K562 (cell line): ENCODE results near the gene TDRD9. TPM values are rescaled to one million over a fixed set of nuclear protein-coding genes. Genes with fewer than 3 reads are reported as not detected.

Source experiments
- ATAC-seq: fragments of 200-7000 bp; cut with Tn5 transposase; 3 replicates; pipeline ENCODE4 v1.9.1; 2020; ENCODE audit warnings: moderate library complexity
- BruUV-seq: library from RNA; stranded (reverse); fragments of 400-500 nt; replicated peaks from 2 replicates; lab custom pipeline; 2021; lab: Mats Ljungman, UMichigan
- CTCF ChIA-PET: fragments of 300-600 bp; formaldehyde crosslinking; extraction: SDS; loops from one replicate; lab custom pipeline; 2021; ENCODE audit warnings: low intra/inter-chr PET ratio; lab: Yijun Ruan, JAX
- POLR2A ChIA-PET: fragments of 300-600, 350-650 bp; sonication (Branson Sonifier 250); formaldehyde crosslinking; extraction: SDS; loops from one replicate; lab custom pipeline; 2021; ENCODE audit warnings: antibody characterized with exemption, inconsistent platforms; lab: Yijun Ruan, JAX
- DNase-seq, 4 experiments: peaks; one replicate each; pipeline versions ENCODE4 v3.0.0 to v3.0.0-alpha.2; 2011 to 2018; ENCODE audit warnings: low spot score in 3 of 4, mixed read lengths in 3 of 4; ENCODE audit errors: extremely low read depth in 1 of 4
- FAIRE-seq: peaks from 2 replicates; lab custom pipeline; 2011; peaks lifted over from hg19 to GRCh38; lab: Jason Lieb, UNC
- H2AFZ ChIP-seq: 2 replicates; pipeline ENCODE4 v1.6.0; 2011; ENCODE audit warnings: low read depth, low read length, control low read depth, inconsistent platforms
- H3K27ac ChIP-seq: fragments of 200-600 bp; 3 replicates; pipeline ENCODE4 v1.8.0; 2011; ENCODE audit warnings: low read depth, mild to moderate bottlenecking, control low read depth, inconsistent platforms, low read length, moderate library complexity, mixed read lengths; ENCODE audit errors: extremely low read depth
- H3K27me3 ChIP-seq, 2 experiments: fragments of 300-600 bp in 1 of 2; 2 replicates in 1 of 2; 3 replicates in 1 of 2; pipeline versions ENCODE4 v1.6.0 to v1.8.0; 2011; ENCODE audit warnings: inconsistent platforms in 2 of 2, low read length in 2 of 2, mild to moderate bottlenecking in 1 of 2, mixed read lengths in 1 of 2, moderate library complexity in 1 of 2; ENCODE audit not compliant: control insufficient read depth in 2 of 2, insufficient read depth in 2 of 2
- H3K36me3 ChIP-seq: fragments of 300-600 bp; 3 replicates; pipeline ENCODE4 v1.8.0; 2011; ENCODE audit warnings: mild to moderate bottlenecking, low read length, inconsistent platforms; ENCODE audit not compliant: control insufficient read depth, insufficient read depth
- H3K4me1 ChIP-seq, 2 experiments: fragments of 200-600 bp in 1 of 2; replicated peaks in 1 of 2; 2 replicates in 1 of 2; 3 replicates in 1 of 2; pipeline versions ENCODE4 v1.5.1 to v1.8.0; 2011; ENCODE audit warnings: inconsistent platforms in 2 of 2, low read length in 2 of 2, mild to moderate bottlenecking in 1 of 2, mixed read lengths in 1 of 2, moderate library complexity in 1 of 2; ENCODE audit not compliant: control insufficient read depth in 2 of 2, insufficient read depth in 2 of 2
- H3K4me2 ChIP-seq: 2 replicates; pipeline ENCODE4 v1.6.1; 2011; ENCODE audit warnings: low read length, control low read depth, inconsistent platforms, mixed read lengths; ENCODE audit not compliant: insufficient read depth
- H3K4me3 ChIP-seq: fragments of 200-600 bp; sonication (generic), shearing (Covaris generic); 2 replicates; pipeline ENCODE4 v1.5.1; 2016; ENCODE audit warnings: control low read depth, inconsistent platforms
- H3K79me2 ChIP-seq: fragments of 200-600 bp; 3 replicates; pipeline ENCODE4 v1.8.0; 2011; ENCODE audit warnings: low read length, inconsistent platforms; ENCODE audit not compliant: control insufficient read depth, insufficient read depth
- H3K9ac ChIP-seq, 2 experiments: 2 replicates each; pipeline versions ENCODE4 v1.6.0 to v1.6.1; 2011; ENCODE audit warnings: low read depth in 2 of 2, low read length in 2 of 2, control low read depth in 1 of 2, inconsistent platforms in 1 of 2, mild to moderate bottlenecking in 1 of 2, mixed read lengths in 1 of 2; ENCODE audit not compliant: insufficient read depth in 1 of 2
- H3K9me1 ChIP-seq: one replicate; pipeline ENCODE4 v1.6.0; 2011; ENCODE audit warnings: inconsistent platforms, mild to moderate bottlenecking, low read length, moderate library complexity; ENCODE audit not compliant: control insufficient read depth, insufficient read depth
- H3K9me3 ChIP-seq: replicated peaks from 2 replicates; pipeline ENCODE4 v1.5.1; 2011; ENCODE audit warnings: low read depth, low read length, inconsistent platforms; ENCODE audit not compliant: control insufficient read depth, insufficient read depth
- H4K20me1 ChIP-seq: replicated peaks from 2 replicates; pipeline ENCODE4 v1.6.1; 2011; ENCODE audit warnings: low read length, inconsistent platforms, mixed read lengths; ENCODE audit not compliant: control insufficient read depth, insufficient read depth
- ADNP ChIP-seq: fragments of 200-800 bp; sonication (Bioruptor generic); IDR thresholded peaks from 2 replicates; pipeline ENCODE4 v1.6.1; 2016; ENCODE audit warnings: missing genetic modification characterization, missing compliant biosample characterization
- BCOR ChIP-seq: fragments of 450-650 bp; IDR thresholded peaks from 2 replicates; pipeline ENCODE4 v1.6.1; 2016
- CBX5 ChIP-seq: IDR thresholded peaks from 2 replicates; pipeline ENCODE4 v1.6.1; 2014; ENCODE audit warnings: low read depth, borderline replicate concordance
- GATAD2B ChIP-seq: fragments of 450-650 bp; IDR thresholded peaks from 2 replicates; pipeline ENCODE4 v1.6.1; 2017; ENCODE audit warnings: mild to moderate bottlenecking, borderline replicate concordance
- TRIM24 ChIP-seq, 2 experiments: fragments of 450-650 bp; IDR thresholded peaks; 2 replicates each; pipeline ENCODE4 v1.6.1; 2016
- ZC3H11A ChIP-seq: IDR thresholded peaks from 2 replicates; pipeline ENCODE4 v1.6.1; 2012; ENCODE audit warnings: low read depth, low read length, improper control_type of control experiment
- ZNF134 ChIP-seq: fragments of 250-450 bp; sonication (Bioruptor Pico); conservative IDR thresholded peaks from 2 replicates; pipeline ENCODE4 v1.4.0; 2020
- ZNF444 ChIP-seq: fragments of 250-450 bp; sonication (Bioruptor Pico); IDR thresholded peaks from 2 replicates; pipeline ENCODE4 v1.4.0; 2020; ENCODE audit warnings: mild to moderate bottlenecking, moderate library complexity
- WGBS: fragments of 100-300 bp; shearing (Covaris generic); methylation state at CpG from one replicate; pipeline ENCODE4 v1.1.6; 2016; ENCODE audit warnings: low coverage, mixed read lengths; ENCODE audit not compliant: insufficient coverage; ENCODE audit errors: missing lambda C conversion rate; 5-methylcytosine and 5-hydroxymethylcytosine counted together
- in situ Hi-C: fragments of 300-500 bp; cut with MboI; formaldehyde crosslinking; loops from 4 replicates; pipeline ENCODE4 v1.15.0; 2018; ENCODE audit warnings: inconsistent platforms, mixed read lengths
- intact Hi-C: fragments of 100-400 bp; cut with micrococcal nuclease; formaldehyde crosslinking; loops from 2 replicates; pipeline ENCODE4 v1.14.2; 2022
- polyA plus RNA-seq, 8 experiments: library from polyadenylated mRNA; depleted of rRNA in 4 of 8; stranded (reverse) in 5 of 8; unstranded in 3 of 8; fragments of >200 nt; fragmentation: Nextera tagmentation in 2 of 8; fragmentation: Illumina TruSeq in 1 of 8; extraction: Ambion mirVana in 2 of 8; extraction: Trizol in 1 of 8; gene quantifications; 2 replicates each; pipeline versions ENCODE4 v1.2.1 to v1.2.3, GENCODE V29; 2011 to 2014; ENCODE audit warnings: inconsistent platforms in 1 of 8, missing spikeins in 1 of 8
- total RNA-seq, 7 experiments: library from RNA; depleted of rRNA in 6 of 7; stranded (reverse); fragments of >200 nt in 6 of 7; fragmentation: Illumina TruSeq in 2 of 7; extraction: Trizol in 2 of 7; gene quantifications; 2 replicates each; pipeline versions ENCODE4 v1.2.1 to v1.2.3, GENCODE V29; 2011 to 2021; ENCODE audit warnings: low replicate concordance in 1 of 7
- TF ChIP-seq, protein P1 (sequence below): fragments of 450-650 bp; IDR thresholded peaks from 2 replicates; pipeline ENCODE4 v1.6.1; 2016; ENCODE audit warnings: mild to moderate bottlenecking, moderate library complexity
- TF ChIP-seq, protein P2 (sequence below): fragments of 450-650 bp; IDR thresholded peaks from 2 replicates; pipeline ENCODE4 v1.7.0; 2016; ENCODE audit warnings: borderline replicate concordance

The TDRD9 gene
- total and polyA plus RNA-seq, 9 of the 15 experiments (the other 6 are each of a cell fraction or from before 2014, with no cell fraction given): 0.04 to 0.14 (median 0.04) TPM; not detected in 5

DNA sequence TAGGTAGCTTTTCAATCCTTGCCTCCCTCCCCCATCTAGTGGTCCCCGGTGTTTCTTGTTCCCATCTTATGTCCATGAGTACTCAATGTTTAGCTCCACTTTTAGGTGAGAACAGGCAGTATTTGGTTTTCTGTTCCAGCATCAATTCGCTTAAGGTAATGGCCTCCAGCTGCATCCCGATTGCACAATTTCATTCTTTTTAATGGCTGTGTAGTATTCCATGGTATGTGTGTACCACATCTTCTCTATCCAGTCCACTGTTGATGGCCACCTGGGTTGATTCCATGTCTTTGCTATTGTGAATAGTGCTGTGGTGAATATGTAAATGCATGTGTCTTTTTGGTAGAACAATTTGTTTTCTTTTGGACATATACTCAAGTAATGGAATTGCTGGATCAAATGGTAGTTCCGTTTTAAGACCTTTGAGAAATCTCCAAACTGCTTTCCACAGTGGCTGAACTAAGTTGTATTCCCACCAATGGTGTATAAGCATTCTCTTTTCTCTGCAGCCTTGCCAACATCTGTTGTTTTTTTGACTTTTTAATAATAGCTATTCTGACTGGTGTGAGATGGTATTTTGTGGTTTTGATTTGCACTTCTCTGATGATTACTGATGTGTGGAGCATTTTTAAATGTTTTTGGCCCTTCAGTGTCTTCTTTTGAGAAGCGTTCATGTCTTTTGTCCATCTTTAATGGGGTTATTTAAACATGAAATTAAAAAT, 123.0 kb downstream of the TDRD9 start:
- no peaks in the 10 kb centered on the region for H4K20me1 ChIP-seq
- no peaks in the 10 kb centered on the region for H3K9me3 ChIP-seq
- no peak overlapping the region for H3K4me3 ChIP-seq
- H2AFZ ChIP-seq: no peak overlapping the region
- no peak overlapping the region for H3K9ac ChIP-seq
- in situ Hi-C loops (no loop called here), intact Hi-C loops (no loop called here)
- H3K4me1 ChIP-seq: no peaks in the 10 kb centered on the region
- no TSS peak for BruUV-seq
- peaks cover 0 to 20% of the 10 kb centered on the region in 2 experiments; a peak in 1 of 5 replicates for H3K27me3 ChIP-seq
- no peaks in the 10 kb centered on the region for H3K9me1 ChIP-seq
- FAIRE-seq (no peak), DNase-seq (no peak), ATAC-seq (no peak)
- H3K36me3 ChIP-seq: no peaks in the 10 kb centered on the region
- ChIA-PET CTCF (no interaction called here), POLR2A (no interaction called here)
- no peaks in the 10 kb centered on the region for H3K79me2 ChIP-seq
- WGBS: 0% methylated on average over 5 of the region's 5 CpGs
- H3K4me2 ChIP-seq: no peak overlapping the region
- H3K27ac ChIP-seq: no peak overlapping the region
- TF ChIP-seq CBX5 (no peak), ZNF444 (CRISPR knock-in tag) (no peak), ADNP (tag) (no peak), BCOR (no peak), TRIM24 (IDR thresholded peaks at IDR 0.05) (no peak), ZC3H11A (no peak), ZNF134 (CRISPR knock-in tag) (no peak), GATAD2B (no peak)
- TF ChIP-seq, protein P1, sequence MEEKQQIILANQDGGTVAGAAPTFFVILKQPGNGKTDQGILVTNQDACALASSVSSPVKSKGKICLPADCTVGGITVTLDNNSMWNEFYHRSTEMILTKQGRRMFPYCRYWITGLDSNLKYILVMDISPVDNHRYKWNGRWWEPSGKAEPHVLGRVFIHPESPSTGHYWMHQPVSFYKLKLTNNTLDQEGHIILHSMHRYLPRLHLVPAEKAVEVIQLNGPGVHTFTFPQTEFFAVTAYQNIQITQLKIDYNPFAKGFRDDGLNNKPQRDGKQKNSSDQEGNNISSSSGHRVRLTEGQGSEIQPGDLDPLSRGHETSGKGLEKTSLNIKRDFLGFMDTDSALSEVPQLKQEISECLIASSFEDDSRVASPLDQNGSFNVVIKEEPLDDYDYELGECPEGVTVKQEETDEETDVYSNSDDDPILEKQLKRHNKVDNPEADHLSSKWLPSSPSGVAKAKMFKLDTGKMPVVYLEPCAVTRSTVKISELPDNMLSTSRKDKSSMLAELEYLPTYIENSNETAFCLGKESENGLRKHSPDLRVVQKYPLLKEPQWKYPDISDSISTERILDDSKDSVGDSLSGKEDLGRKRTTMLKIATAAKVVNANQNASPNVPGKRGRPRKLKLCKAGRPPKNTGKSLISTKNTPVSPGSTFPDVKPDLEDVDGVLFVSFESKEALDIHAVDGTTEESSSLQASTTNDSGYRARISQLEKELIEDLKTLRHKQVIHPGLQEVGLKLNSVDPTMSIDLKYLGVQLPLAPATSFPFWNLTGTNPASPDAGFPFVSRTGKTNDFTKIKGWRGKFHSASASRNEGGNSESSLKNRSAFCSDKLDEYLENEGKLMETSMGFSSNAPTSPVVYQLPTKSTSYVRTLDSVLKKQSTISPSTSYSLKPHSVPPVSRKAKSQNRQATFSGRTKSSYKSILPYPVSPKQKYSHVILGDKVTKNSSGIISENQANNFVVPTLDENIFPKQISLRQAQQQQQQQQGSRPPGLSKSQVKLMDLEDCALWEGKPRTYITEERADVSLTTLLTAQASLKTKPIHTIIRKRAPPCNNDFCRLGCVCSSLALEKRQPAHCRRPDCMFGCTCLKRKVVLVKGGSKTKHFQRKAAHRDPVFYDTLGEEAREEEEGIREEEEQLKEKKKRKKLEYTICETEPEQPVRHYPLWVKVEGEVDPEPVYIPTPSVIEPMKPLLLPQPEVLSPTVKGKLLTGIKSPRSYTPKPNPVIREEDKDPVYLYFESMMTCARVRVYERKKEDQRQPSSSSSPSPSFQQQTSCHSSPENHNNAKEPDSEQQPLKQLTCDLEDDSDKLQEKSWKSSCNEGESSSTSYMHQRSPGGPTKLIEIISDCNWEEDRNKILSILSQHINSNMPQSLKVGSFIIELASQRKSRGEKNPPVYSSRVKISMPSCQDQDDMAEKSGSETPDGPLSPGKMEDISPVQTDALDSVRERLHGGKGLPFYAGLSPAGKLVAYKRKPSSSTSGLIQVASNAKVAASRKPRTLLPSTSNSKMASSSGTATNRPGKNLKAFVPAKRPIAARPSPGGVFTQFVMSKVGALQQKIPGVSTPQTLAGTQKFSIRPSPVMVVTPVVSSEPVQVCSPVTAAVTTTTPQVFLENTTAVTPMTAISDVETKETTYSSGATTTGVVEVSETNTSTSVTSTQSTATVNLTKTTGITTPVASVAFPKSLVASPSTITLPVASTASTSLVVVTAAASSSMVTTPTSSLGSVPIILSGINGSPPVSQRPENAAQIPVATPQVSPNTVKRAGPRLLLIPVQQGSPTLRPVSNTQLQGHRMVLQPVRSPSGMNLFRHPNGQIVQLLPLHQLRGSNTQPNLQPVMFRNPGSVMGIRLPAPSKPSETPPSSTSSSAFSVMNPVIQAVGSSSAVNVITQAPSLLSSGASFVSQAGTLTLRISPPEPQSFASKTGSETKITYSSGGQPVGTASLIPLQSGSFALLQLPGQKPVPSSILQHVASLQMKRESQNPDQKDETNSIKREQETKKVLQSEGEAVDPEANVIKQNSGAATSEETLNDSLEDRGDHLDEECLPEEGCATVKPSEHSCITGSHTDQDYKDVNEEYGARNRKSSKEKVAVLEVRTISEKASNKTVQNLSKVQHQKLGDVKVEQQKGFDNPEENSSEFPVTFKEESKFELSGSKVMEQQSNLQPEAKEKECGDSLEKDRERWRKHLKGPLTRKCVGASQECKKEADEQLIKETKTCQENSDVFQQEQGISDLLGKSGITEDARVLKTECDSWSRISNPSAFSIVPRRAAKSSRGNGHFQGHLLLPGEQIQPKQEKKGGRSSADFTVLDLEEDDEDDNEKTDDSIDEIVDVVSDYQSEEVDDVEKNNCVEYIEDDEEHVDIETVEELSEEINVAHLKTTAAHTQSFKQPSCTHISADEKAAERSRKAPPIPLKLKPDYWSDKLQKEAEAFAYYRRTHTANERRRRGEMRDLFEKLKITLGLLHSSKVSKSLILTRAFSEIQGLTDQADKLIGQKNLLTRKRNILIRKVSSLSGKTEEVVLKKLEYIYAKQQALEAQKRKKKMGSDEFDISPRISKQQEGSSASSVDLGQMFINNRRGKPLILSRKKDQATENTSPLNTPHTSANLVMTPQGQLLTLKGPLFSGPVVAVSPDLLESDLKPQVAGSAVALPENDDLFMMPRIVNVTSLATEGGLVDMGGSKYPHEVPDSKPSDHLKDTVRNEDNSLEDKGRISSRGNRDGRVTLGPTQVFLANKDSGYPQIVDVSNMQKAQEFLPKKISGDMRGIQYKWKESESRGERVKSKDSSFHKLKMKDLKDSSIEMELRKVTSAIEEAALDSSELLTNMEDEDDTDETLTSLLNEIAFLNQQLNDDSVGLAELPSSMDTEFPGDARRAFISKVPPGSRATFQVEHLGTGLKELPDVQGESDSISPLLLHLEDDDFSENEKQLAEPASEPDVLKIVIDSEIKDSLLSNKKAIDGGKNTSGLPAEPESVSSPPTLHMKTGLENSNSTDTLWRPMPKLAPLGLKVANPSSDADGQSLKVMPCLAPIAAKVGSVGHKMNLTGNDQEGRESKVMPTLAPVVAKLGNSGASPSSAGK: no peak
- TF ChIP-seq, protein P2, sequence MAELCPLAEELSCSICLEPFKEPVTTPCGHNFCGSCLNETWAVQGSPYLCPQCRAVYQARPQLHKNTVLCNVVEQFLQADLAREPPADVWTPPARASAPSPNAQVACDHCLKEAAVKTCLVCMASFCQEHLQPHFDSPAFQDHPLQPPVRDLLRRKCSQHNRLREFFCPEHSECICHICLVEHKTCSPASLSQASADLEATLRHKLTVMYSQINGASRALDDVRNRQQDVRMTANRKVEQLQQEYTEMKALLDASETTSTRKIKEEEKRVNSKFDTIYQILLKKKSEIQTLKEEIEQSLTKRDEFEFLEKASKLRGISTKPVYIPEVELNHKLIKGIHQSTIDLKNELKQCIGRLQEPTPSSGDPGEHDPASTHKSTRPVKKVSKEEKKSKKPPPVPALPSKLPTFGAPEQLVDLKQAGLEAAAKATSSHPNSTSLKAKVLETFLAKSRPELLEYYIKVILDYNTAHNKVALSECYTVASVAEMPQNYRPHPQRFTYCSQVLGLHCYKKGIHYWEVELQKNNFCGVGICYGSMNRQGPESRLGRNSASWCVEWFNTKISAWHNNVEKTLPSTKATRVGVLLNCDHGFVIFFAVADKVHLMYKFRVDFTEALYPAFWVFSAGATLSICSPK: no peak
